Right lobe of liver (tissue), 4 donors: ENCODE data around the gene MAP3K4.

Experiments
- CTCF ChIP-seq, 4 donors: fragments of 200-600 bp in 3 of 4; fragments of 450-650 bp in 1 of 4; IDR thresholded peaks; one replicate each; pipeline versions ENCODE4 v1.5.1 to v1.8.0; 2016 to 2022; ENCODE audit warnings: antibody characterized with exemption in 4 of 4, mild to moderate bottlenecking in 2 of 4
- POLR2A ChIP-seq: fragments of 450-650 bp; IDR thresholded peaks from one replicate; pipeline ENCODE4 v1.6.1; 2017; ENCODE audit warnings: antibody characterized with exemption, mild to moderate bottlenecking
- donor health status: DM: no; HTN: no; CAD: no.
- donor health status: DM: no; HTN: no; CAD: no.
- donor health status: DM: no; HTN: yes; CAD: no.

GRCh38 chr6:161135695-161136591 is 144.4 kb downstream of the MAP3K4 start:
- TF ChIP-seq CTCF (IDR thresholded peaks at IDR 0.05) (no peak), POLR2A (no peak)
